GM12878 (cell line): ENCODE results near the gene PLCB2. TPM values are rescaled to one million over a fixed set of nuclear protein-coding genes. Genes with fewer than 3 reads are reported as not detected.

ENCODE experiments used
- ATAC-seq: fragments of 200-7000 bp; cut with Tn5 transposase; 3 replicates; pipeline ENCODE4 v1.9.1; 2020; ENCODE audit warnings: mild to moderate bottlenecking, moderate library complexity
- BruUV-seq: library from RNA; stranded (reverse); fragments of 400-500 nt; replicated peaks from 2 replicates; lab custom pipeline; 2021; lab: Mats Ljungman, UMichigan
- CTCF ChIA-PET: fragments of 300-600 bp; sonication (Branson Sonifier 250); formaldehyde crosslinking; extraction: SDS; loops from one replicate; lab custom pipeline; 2021; ENCODE audit warnings: inconsistent platforms; lab: Yijun Ruan, JAX
- POLR2A ChIA-PET: fragments of 350-600 bp; formaldehyde crosslinking; extraction: SDS; loops from one replicate; lab custom pipeline; 2021; ENCODE audit warnings: inconsistent platforms; lab: Charles Lee
- RAD21 ChIA-PET: fragments of 300-600 bp; sonication (Branson Sonifier 250); formaldehyde crosslinking; loops from one replicate; lab custom pipeline; 2023; ENCODE audit warnings: antibody characterized with exemption; ENCODE audit not compliant: unreplicated experiment; lab: Charles Lee
- SMC1A ChIA-PET: fragments of 300-600 bp; sonication (Branson Sonifier 250); formaldehyde crosslinking; loops from one replicate; lab custom pipeline; 2023; ENCODE audit not compliant: unreplicated experiment, uncharacterized antibody; lab: Charles Lee
- DNase-seq: peaks from one replicate; pipeline ENCODE4 v3.0.0-alpha.2; 2011; ENCODE audit warnings: low read depth, low spot score
- FAIRE-seq: peaks from 3 replicates; lab custom pipeline; 2011; peaks lifted over from hg19 to GRCh38; lab: Jason Lieb, UNC
- H2AFZ ChIP-seq: 2 replicates; pipeline ENCODE4 v1.6.0; 2011; ENCODE audit warnings: low read depth, low read length, control low read depth; ENCODE audit not compliant: control insufficient read depth
- H3K27ac ChIP-seq: 2 replicates; pipeline ENCODE4 v1.5.1; 2011; ENCODE audit warnings: control low read depth; ENCODE audit not compliant: control insufficient read depth, insufficient read depth
- H3K27me3 ChIP-seq, 2 experiments: replicated peaks in 1 of 2; 2 replicates each; pipeline versions ENCODE4 v1.6.0 to v1.6.1; 2011; ENCODE audit warnings: low read length in 1 of 2; ENCODE audit not compliant: control insufficient read depth in 2 of 2, insufficient read depth in 2 of 2
- H3K36me3 ChIP-seq, 2 experiments: 2 replicates each; pipeline ENCODE4 v1.5.1; 2011; ENCODE audit warnings: low read length in 1 of 2; ENCODE audit not compliant: control insufficient read depth in 2 of 2, insufficient read depth in 2 of 2
- H3K4me1 ChIP-seq: 2 replicates; pipeline ENCODE4 v1.6.1; 2011; ENCODE audit warnings: mild to moderate bottlenecking, low read length, moderate library complexity, mixed read lengths; ENCODE audit not compliant: control insufficient read depth, insufficient read depth
- H3K4me2 ChIP-seq: 2 replicates; pipeline ENCODE4 v1.6.0; 2011; ENCODE audit warnings: control low read depth; ENCODE audit not compliant: control insufficient read depth, insufficient read depth
- H3K4me3 ChIP-seq: fragments of 200-600 bp; sonication (generic); 2 replicates; pipeline ENCODE4 v1.5.1; 2016
- H3K79me2 ChIP-seq: 2 replicates; pipeline ENCODE4 v1.6.0; 2011; ENCODE audit warnings: low read length; ENCODE audit not compliant: control insufficient read depth, insufficient read depth
- H3K9ac ChIP-seq: 2 replicates; pipeline ENCODE4 v1.8.0; 2011; ENCODE audit warnings: low read length, control low read depth, mixed read lengths; ENCODE audit not compliant: control insufficient read depth, insufficient read depth
- H3K9me3 ChIP-seq: replicated peaks from 3 replicates; pipeline ENCODE4 v1.5.1; 2011; ENCODE audit warnings: mild to moderate bottlenecking, low read length; ENCODE audit not compliant: control insufficient read depth, insufficient read depth
- H4K20me1 ChIP-seq: 2 replicates; pipeline ENCODE4 v1.6.0; 2011; ENCODE audit not compliant: control insufficient read depth, insufficient read depth
- ATF3 ChIP-seq: IDR thresholded peaks from 2 replicates; pipeline ENCODE4 v1.6.1; 2011; ENCODE audit warnings: low read depth, mild to moderate bottlenecking, low read length, moderate library complexity, borderline replicate concordance; ENCODE audit errors: extremely low read depth
- CREB1 ChIP-seq: IDR thresholded peaks from 2 replicates; pipeline ENCODE4 v1.6.1; 2012; ENCODE audit warnings: low read depth, mild to moderate bottlenecking, inconsistent platforms
- ETV6 ChIP-seq, 2 experiments: fragments of 450-650 bp in 1 of 2; IDR thresholded peaks in 1 of 2; conservative IDR thresholded peaks in 1 of 2; 2 replicates each; pipeline ENCODE4 v1.6.1; 2014; ENCODE audit warnings: antibody characterized with exemption in 1 of 2, borderline replicate concordance in 1 of 2, low read depth in 1 of 2, mild to moderate bottlenecking in 1 of 2, moderate library complexity in 1 of 2
- KLF5 ChIP-seq: fragments of 450-650 bp; IDR thresholded peaks from 2 replicates; pipeline ENCODE4 v1.6.1; 2014; ENCODE audit warnings: mild to moderate bottlenecking; ENCODE audit not compliant: partially characterized antibody
- MYB ChIP-seq: fragments of 150-350 bp; IDR thresholded peaks from 2 replicates; pipeline ENCODE4 v1.6.1; 2014; ENCODE audit warnings: mild to moderate bottlenecking, low read depth, low read length, borderline replicate concordance
- RBBP5 ChIP-seq: fragments of 200-600 bp; sonication (generic); conservative IDR thresholded peaks from 2 replicates; pipeline ENCODE4 v1.6.1; 2016
- RCOR1 ChIP-seq: conservative IDR thresholded peaks from 2 replicates; pipeline ENCODE4 v1.6.1; 2012; ENCODE audit warnings: low read depth, low read length, improper control_type of control experiment
- RUNX3 ChIP-seq: IDR thresholded peaks from 2 replicates; pipeline ENCODE4 v1.6.1; 2012; ENCODE audit warnings: low read length, inconsistent platforms
- SIX5 ChIP-seq: IDR thresholded peaks from 2 replicates; pipeline ENCODE4 v1.6.1; 2011; ENCODE audit warnings: mild to moderate bottlenecking, low read depth, low read length, moderate library complexity; ENCODE audit not compliant: severe bottlenecking
- SREBF1 ChIP-seq: IDR thresholded peaks from 2 replicates; pipeline ENCODE4 v1.6.1; 2012; ENCODE audit warnings: mild to moderate bottlenecking, low read length
- ZNF217 ChIP-seq: fragments of 450-650 bp; IDR thresholded peaks from 2 replicates; pipeline ENCODE4 v1.6.1; 2017; ENCODE audit warnings: antibody characterized with exemption, mild to moderate bottlenecking
- WGBS: methylation state at CpG from one replicate; pipeline ENCODE4 v1.1.6; 2016; ENCODE audit warnings: low lambda C conversion rate; ENCODE audit not compliant: insufficient replicate concordance, insufficient coverage; ENCODE audit errors: missing lambda C conversion rate; 5-methylcytosine and 5-hydroxymethylcytosine counted together
- in situ Hi-C: fragments of 300-500 bp; cut with MboI; formaldehyde crosslinking; loops from 9 replicates; pipeline ENCODE4 v1.14.3; 2018; ENCODE audit warnings: mixed read lengths
- intact Hi-C: fragments of 100-400 bp; cut with micrococcal nuclease; formaldehyde crosslinking; loops from one replicate; pipeline ENCODE4 v1.14.2; 2022; ENCODE audit not compliant: unreplicated experiment
- polyA plus RNA-seq, 11 experiments: library from polyadenylated mRNA; depleted of rRNA in 4 of 11; unstranded in 6 of 11; stranded (reverse) in 5 of 11; fragments of >200 nt; fragmentation: Nextera tagmentation in 4 of 11; fragmentation: Illumina TruSeq in 1 of 11; extraction: Ambion mirVana in 4 of 11; extraction: Trizol in 1 of 11; gene quantifications; 1 replicate in 1 of 11; 2 replicates in 10 of 11; pipeline versions ENCODE4 v1.2.1 to v1.2.3, GENCODE V29; 2011 to 2016; ENCODE audit warnings: inconsistent platforms in 2 of 11, missing spikeins in 2 of 11, low read depth in 1 of 11
- total RNA-seq, 4 experiments: library from RNA; depleted of rRNA in 3 of 4; stranded (reverse); fragments of >200 nt in 3 of 4; fragmentation: Illumina TruSeq in 1 of 4; extraction: Trizol in 1 of 4; gene quantifications; 2 replicates each; pipeline versions ENCODE4 v1.2.1 to v1.2.3, GENCODE V29; 2013 to 2021
- TF ChIP-seq, protein P1 (sequence below): fragments of 450-650 bp; IDR thresholded peaks from 2 replicates; pipeline ENCODE4 v1.6.1; 2017; ENCODE audit warnings: borderline replicate concordance
- TF ChIP-seq, protein P2 (sequence below): IDR thresholded peaks from 2 replicates; pipeline ENCODE4 v1.6.1; 2011; ENCODE audit warnings: low read depth, low read length, improper control_type of control experiment, borderline replicate concordance
- TF ChIP-seq, protein P3 (sequence below): fragments of 450-650 bp; IDR thresholded peaks from 2 replicates; pipeline ENCODE4 v1.6.1; 2016; ENCODE audit warnings: mild to moderate bottlenecking, moderate library complexity, borderline replicate concordance
- TF ChIP-seq, protein P4 (sequence below): IDR thresholded peaks from 2 replicates; pipeline ENCODE4 v1.6.1; 2011; ENCODE audit warnings: borderline replicate concordance, low read depth, mild to moderate bottlenecking, moderate library complexity, low read length; ENCODE audit not compliant: insufficient read depth, poor library complexity, severe bottlenecking

PLCB2 gene
- total and polyA plus RNA-seq, 10 of the 15 experiments (the other 5 are each of a cell fraction or from before 2014, with no cell fraction given): 1.2 to 39.4 (median 10.7) TPM

GRCh38 chr15:40255033-40255432, 52.7 kb downstream of the PLCB2 start:
- H3K27me3 ChIP-seq: peaks cover 0 to 9% of the 10 kb centered on the region in 2 experiments; a peak in 3 of 4 replicates
- ATAC-seq: no peak
- SMC1A ChIA-PET: interaction anchor here (0.5 to 1.4 kb wide), 5 partner anchors 10 to 215 kb away, joined by 3 to 5 read pairs (median 4); partner anchors contain the start of gene SRP14
- POLR2A ChIA-PET: interaction anchor here (0.5 kb wide), 1 partner anchor 398 kb away, joined by 3 read pairs; no protein-coding TSS in a partner anchor
- H4K20me1 ChIP-seq: no peaks in the 10 kb centered on the region
- H3K9ac ChIP-seq: no peak overlapping the region
- FAIRE-seq: no peak
- BruUV-seq: no TSS peak
- no peaks in the 10 kb centered on the region for H3K9me3 ChIP-seq
- in situ Hi-C loops (no loop called here), intact Hi-C loops (no loop called here)
- H3K36me3 ChIP-seq: no peaks in the 10 kb centered on the region
- H3K4me2 ChIP-seq: no peak overlapping the region
- peaks cover 3% of the 10 kb centered on the region; the same call in 1 of the 2 replicates for H3K4me1 ChIP-seq
- no peak overlapping the region for H3K4me3 ChIP-seq
- 92% methylated on average over 4 of the region's 4 CpGs for WGBS
- no peak overlapping the region for H3K27ac ChIP-seq
- no peak for DNase-seq
- RAD21 ChIA-PET: no interaction called here
- CTCF ChIA-PET: interaction anchor here (0.8 to 2.5 kb wide), 7 partner anchors 10 to 210 kb away, joined by 3 to 15 read pairs (median 4); no protein-coding TSS in a partner anchor
- H2AFZ ChIP-seq: no peak overlapping the region
- no peaks in the 10 kb centered on the region for H3K79me2 ChIP-seq
- TF ChIP-seq, protein P1, sequence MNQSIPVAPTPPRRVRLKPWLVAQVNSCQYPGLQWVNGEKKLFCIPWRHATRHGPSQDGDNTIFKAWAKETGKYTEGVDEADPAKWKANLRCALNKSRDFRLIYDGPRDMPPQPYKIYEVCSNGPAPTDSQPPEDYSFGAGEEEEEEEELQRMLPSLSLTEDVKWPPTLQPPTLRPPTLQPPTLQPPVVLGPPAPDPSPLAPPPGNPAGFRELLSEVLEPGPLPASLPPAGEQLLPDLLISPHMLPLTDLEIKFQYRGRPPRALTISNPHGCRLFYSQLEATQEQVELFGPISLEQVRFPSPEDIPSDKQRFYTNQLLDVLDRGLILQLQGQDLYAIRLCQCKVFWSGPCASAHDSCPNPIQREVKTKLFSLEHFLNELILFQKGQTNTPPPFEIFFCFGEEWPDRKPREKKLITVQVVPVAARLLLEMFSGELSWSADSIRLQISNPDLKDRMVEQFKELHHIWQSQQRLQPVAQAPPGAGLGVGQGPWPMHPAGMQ: no peak
- TF ChIP-seq, protein P2, sequence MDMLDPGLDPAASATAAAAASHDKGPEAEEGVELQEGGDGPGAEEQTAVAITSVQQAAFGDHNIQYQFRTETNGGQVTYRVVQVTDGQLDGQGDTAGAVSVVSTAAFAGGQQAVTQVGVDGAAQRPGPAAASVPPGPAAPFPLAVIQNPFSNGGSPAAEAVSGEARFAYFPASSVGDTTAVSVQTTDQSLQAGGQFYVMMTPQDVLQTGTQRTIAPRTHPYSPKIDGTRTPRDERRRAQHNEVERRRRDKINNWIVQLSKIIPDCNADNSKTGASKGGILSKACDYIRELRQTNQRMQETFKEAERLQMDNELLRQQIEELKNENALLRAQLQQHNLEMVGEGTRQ: no peak
- TF ChIP-seq SIX5: no peak
- TF ChIP-seq, protein P3, sequence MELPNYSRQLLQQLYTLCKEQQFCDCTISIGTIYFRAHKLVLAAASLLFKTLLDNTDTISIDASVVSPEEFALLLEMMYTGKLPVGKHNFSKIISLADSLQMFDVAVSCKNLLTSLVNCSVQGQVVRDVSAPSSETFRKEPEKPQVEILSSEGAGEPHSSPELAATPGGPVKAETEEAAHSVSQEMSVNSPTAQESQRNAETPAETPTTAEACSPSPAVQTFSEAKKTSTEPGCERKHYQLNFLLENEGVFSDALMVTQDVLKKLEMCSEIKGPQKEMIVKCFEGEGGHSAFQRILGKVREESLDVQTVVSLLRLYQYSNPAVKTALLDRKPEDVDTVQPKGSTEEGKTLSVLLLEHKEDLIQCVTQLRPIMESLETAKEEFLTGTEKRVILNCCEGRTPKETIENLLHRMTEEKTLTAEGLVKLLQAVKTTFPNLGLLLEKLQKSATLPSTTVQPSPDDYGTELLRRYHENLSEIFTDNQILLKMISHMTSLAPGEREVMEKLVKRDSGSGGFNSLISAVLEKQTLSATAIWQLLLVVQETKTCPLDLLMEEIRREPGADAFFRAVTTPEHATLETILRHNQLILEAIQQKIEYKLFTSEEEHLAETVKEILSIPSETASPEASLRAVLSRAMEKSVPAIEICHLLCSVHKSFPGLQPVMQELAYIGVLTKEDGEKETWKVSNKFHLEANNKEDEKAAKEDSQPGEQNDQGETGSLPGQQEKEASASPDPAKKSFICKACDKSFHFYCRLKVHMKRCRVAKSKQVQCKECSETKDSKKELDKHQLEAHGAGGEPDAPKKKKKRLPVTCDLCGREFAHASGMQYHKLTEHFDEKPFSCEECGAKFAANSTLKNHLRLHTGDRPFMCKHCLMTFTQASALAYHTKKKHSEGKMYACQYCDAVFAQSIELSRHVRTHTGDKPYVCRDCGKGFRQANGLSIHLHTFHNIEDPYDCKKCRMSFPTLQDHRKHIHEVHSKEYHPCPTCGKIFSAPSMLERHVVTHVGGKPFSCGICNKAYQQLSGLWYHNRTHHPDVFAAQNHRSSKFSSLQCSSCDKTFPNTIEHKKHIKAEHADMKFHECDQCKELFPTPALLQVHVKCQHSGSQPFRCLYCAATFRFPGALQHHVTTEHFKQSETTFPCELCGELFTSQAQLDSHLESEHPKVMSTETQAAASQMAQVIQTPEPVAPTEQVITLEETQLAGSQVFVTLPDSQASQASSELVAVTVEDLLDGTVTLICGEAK: no peak
- no peak for TF ChIP-seq CREB1
- no peak for TF ChIP-seq ZNF217
- no peak for TF ChIP-seq ETV6 (conservative IDR thresholded peaks at IDR 0.05 in 1 of 2, IDR thresholded peaks at IDR 0.05 in 1 of 2; ENCODE audit: borderline replicate concordance in 1 of 2, low read depth in 1 of 2)
- no peak for TF ChIP-seq ATF3
- no peak for TF ChIP-seq RUNX3
- no peak for TF ChIP-seq MYB
- TF ChIP-seq RBBP5: no peak
- no peak for TF ChIP-seq RCOR1
- TF ChIP-seq SREBF1: no peak
- TF ChIP-seq, protein P4, sequence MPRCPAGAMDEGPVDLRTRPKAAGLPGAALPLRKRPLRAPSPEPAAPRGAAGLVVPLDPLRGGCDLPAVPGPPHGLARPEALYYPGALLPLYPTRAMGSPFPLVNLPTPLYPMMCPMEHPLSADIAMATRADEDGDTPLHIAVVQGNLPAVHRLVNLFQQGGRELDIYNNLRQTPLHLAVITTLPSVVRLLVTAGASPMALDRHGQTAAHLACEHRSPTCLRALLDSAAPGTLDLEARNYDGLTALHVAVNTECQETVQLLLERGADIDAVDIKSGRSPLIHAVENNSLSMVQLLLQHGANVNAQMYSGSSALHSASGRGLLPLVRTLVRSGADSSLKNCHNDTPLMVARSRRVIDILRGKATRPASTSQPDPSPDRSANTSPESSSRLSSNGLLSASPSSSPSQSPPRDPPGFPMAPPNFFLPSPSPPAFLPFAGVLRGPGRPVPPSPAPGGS: no peak
- TF ChIP-seq KLF5: no peak
